Ovary (tissue), 3 donors: ENCODE results near the gene AP1S3.

ENCODE experiments used
- EP300 ChIP-seq: sonication (generic); formaldehyde crosslinking; IDR thresholded peaks from one replicate; pipeline ENCODE4 v1.6.1; 2017; ENCODE audit warnings: antibody characterized with exemption
- POLR2A ChIP-seq: fragments of 450-650 bp; IDR thresholded peaks from one replicate; pipeline ENCODE4 v1.6.1; 2017; ENCODE audit warnings: antibody characterized with exemption, mild to moderate bottlenecking, moderate library complexity
- TF ChIP-seq, protein P1 (sequence below), 3 donors: fragments of 450-650 bp in 2 of 3; fragments of 200-600 bp in 1 of 3; IDR thresholded peaks; one replicate each; pipeline versions ENCODE4 v1.5.1 to v1.8.0; 2016 to 2022; ENCODE audit warnings: antibody characterized with exemption in 3 of 3, mild to moderate bottlenecking in 1 of 3
- donor health status: DM: no; HTN: no; CAD: no.

- TF ChIP-seq, protein P1, sequence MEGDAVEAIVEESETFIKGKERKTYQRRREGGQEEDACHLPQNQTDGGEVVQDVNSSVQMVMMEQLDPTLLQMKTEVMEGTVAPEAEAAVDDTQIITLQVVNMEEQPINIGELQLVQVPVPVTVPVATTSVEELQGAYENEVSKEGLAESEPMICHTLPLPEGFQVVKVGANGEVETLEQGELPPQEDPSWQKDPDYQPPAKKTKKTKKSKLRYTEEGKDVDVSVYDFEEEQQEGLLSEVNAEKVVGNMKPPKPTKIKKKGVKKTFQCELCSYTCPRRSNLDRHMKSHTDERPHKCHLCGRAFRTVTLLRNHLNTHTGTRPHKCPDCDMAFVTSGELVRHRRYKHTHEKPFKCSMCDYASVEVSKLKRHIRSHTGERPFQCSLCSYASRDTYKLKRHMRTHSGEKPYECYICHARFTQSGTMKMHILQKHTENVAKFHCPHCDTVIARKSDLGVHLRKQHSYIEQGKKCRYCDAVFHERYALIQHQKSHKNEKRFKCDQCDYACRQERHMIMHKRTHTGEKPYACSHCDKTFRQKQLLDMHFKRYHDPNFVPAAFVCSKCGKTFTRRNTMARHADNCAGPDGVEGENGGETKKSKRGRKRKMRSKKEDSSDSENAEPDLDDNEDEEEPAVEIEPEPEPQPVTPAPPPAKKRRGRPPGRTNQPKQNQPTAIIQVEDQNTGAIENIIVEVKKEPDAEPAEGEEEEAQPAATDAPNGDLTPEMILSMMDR (IDR thresholded peaks at IDR 0.05) = no peak
- no peak for TF ChIP-seq EP300
- TF ChIP-seq POLR2A = no peak
These were observed 100.9 kb downstream of the AP1S3 start for GRCh38 chr2:223736488-223736887.
